ENCODE data around the gene FOXP3. TPM values are rescaled to one million over a fixed set of nuclear protein-coding genes. Genes with fewer than 3 reads are reported as not detected.

Gene FOXP3
- polyA plus RNA-seq, 3 donors: 0.70 to 1.00 (median 0.99) TPM

DNA sequence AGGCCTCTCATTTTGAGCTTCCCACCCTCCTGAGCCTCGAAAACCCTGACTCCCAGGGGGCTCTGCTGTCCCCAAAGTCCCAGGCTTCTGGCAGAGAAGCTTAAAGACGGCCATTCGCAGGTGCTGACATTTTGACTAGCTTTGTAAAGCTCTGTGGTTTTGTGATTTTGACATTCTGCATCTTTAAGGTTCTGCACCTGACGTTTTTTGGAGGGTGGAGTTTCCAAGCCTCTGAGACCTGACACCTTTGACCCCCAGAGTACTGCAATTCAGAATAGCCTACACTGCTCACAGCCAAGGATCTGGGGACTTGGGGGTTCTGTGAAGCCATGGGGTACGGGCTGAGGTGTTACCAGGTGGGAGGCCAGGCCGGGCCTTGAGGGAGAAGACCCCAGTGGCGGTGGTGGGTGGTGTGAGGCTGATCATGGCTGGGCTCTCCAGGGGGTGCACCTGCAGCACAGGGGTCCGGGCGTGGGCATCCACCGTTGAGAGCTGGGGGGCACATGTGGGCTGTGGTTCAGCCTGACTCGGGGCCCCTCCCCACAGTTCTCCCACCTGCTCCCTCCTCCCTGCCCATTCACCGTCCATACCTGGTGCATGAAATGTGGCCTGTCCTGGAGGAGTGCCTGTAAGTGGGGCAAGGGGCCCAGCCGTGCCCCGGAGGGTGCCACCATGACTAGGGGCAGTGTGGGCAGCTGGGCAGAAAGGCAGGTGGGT is 7.3 kb downstream of the FOXP3 start:
- no peak for DNase-seq (ENCODE audit: extremely low read depth in 1 of 11, low read depth in 9 of 11, low spot score in 4 of 11)

DNA sequence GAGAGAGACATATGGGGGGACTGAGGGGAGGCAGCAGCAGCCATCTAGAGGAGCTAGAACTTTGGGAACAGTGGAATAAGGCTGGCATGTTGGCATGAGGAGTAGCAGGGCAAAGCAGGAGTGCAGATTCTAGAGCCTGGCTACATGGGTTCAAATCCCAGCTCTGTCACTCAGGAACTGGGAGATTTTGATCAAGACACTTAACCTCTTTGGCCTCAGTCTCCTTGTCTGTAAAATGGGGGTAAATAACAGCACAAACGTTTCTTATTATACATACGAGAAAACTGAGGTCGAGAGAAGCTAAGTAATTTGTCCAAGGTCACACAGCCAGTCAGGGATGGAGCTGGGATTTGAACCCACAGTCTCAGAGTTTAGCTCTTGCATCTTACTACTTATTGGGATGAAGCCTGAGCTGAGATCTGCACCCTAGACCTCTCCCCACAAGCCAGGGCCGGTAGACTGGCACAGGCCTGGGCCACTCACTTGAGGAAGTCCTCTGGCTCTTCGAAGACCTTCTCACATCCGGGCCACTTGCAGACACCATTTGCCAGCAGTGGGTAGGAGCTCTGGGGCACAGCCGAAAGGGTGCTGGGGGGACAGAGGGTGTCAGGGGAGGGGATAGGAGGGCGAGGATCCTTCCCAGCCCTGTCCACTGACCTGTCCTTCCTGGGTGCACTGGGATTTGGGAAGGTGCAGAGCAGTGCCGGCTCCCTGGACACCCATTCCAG is 8.1 kb downstream of the FOXP3 start:
- no peak for DNase-seq (ENCODE audit: extremely low read depth in 1 of 11, low read depth in 9 of 11, low spot score in 4 of 11)

DNA sequence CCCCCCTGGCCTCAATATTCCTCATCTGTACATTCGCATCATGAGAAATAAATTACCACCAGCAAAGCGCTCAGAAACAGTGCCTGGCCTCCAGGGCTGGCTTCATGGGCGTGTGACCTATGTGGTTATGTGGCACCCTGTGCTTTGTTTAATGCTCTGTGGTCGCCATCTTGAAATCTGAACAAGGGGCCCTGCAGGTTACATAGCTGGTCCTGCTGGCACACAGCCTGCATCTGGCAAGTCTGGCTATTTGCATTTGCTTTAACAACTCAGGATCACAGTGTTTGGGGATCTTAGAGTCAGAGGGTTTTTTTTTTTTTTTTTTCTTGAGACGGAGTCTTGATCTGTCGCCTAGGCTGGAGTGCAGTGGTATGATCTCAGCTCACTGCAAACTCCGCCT is 9.9 kb downstream of the FOXP3 start:
- no peak for DNase-seq (ENCODE audit: extremely low read depth in 1 of 11, low read depth in 9 of 11, low spot score in 4 of 11)

DNA sequence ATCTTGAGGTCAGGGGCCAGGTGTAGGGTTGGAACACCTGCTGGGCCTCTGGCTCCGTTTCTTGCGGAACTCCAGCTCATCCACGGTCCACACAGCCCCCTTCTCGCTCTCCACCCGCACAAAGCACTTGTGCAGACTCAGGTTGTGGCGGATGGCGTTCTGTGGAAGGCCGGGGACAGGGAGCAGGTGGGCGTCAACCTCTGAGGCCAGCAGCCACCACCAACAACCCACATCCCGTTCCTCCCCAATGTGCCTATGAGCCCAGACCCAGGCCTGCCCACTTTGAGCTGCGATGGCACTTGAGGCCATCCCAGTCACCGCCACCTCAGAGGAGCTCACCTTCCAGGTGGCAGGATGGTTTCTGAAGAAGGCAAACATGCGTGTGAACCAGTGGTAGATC is 13.2 kb downstream of the FOXP3 start:
- DNase-seq (ENCODE audit: extremely low read depth in 1 of 11, low read depth in 9 of 11, low spot score in 4 of 11): no peak

DNA sequence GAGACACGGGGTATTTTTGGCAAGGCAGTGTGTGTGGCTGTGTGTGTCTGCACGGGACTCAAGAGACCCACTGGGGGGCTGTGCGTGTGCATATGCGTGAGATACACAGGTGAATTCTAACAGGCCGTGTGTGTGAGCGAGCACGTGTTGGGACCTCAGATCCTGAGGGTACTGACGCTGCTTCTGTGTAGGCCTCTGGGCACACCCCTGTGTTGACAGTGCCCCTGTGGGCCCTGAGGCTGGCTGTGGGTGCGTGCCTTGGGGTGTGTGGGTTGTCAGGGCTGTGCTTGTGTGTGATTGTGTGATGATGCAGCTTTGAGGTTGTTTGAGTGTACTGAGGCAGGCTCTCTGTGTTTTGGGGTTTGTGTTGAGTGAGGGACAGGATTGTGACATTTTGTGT is 13.9 kb downstream of the FOXP3 start:
- DNase-seq (ENCODE audit: extremely low read depth in 1 of 11, low read depth in 9 of 11, low spot score in 4 of 11): no peak

DNA sequence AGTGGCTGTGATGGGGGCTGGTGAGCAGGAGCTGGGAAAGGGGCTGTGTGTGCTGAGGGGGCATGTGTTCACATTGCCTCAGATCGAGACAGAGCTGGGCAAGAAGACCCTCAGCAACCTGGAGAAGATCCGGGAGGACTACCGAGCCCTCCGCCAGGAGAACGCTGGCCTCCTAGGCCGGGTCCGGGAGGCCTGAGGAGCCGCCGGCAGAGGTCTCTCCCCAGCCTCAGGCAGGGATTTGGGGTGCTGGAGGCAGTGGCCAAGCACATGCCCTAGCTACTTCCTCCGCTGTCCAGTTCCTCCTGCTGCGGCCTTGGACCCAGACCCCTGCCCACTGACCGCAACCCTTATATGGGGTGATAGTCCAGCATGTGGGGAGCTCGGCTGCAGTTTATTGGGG is 14.4 kb downstream of the FOXP3 start:
- no peak for DNase-seq (ENCODE audit: extremely low read depth in 1 of 11, low read depth in 9 of 11, low spot score in 4 of 11)

DNA sequence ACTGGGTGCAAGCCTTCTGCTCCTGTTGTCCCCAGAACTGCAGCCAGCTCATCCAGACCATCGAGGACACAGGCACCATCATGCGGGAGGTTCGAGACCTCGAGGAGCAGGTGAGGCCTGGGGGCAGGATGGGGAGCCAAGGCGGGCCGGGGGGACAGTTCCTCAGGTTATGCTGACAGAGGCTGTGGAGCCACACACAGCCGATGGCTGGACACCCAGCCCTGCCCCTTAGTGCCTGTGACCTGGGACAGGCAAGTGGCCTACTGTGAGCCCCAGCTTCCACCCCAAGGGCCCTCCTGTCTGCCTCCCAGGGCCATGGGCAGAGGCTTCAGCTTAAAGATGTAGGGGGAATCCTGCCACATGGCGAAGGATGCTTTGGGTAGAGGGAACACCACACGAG is 14.9 kb downstream of the FOXP3 start:
- no peak for DNase-seq (ENCODE audit: extremely low read depth in 1 of 11, low read depth in 9 of 11, low spot score in 4 of 11)

DNA sequence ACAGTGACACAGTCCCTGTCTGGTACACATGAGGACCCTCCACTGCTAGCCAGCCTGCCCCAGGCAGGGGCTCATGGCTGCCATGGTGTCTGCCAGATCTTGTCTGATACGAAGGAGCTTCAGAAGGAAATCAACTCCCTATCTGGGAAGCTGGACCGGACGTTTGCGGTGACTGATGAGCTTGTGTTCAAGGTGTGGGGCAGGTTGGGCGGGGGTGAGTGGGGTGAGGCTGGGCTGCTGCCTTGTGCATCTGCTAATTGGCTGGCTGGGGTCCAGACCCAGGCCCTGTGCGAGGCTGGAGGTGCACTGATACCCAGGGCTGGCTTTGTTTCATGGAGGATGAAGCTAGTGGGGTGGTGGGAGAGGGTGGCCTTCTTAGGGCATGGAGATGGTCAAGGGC is 15.4 kb downstream of the FOXP3 start:
- DNase-seq (ENCODE audit: extremely low read depth in 1 of 11, low read depth in 9 of 11, low spot score in 4 of 11): no peak

DNA sequence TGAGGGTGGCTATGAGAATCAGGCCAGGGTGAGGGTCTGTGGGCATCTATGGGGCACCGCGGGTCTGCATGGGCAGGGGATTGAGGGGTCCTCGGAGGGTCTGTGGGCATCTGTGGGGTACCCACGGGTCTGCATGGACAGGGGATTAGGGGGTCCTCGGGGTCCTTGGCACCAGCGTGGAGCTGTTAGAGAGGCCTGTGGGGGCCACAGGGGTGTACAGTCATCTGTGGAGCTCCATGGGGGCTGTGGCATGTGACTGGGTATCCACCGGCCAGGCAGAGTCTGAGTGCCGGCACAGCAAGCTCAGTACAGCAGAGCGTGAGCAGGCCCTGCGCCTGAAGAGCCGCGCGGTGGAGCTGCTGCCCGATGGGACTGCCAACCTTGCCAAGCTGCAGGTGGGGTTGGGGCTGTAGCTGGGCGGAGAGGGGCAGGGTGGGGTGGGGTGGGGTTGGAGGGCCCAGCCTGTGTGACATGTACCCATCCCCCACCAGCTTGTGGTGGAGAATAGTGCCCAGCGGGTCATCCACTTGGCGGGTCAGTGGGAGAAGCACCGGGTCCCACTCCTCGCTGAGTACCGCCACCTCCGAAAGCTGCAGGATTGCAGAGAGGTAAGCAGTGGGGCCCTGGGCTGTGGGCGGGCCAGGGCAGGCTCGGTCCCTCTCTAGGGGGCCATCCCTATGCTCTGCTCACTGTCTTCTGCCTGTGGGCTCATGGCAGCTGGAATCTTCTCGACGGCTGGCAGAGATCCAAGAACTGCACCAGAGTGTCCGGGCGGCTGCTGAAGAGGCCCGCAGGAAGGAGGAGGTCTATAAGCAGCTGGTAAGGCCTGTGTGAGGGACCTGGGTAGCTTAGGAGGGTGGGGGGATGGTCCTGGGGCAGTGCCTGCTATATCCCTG is 16.3 kb downstream of the FOXP3 start:
- no peak for DNase-seq (ENCODE audit: extremely low read depth in 1 of 11, low read depth in 9 of 11, low spot score in 4 of 11)

DNA sequence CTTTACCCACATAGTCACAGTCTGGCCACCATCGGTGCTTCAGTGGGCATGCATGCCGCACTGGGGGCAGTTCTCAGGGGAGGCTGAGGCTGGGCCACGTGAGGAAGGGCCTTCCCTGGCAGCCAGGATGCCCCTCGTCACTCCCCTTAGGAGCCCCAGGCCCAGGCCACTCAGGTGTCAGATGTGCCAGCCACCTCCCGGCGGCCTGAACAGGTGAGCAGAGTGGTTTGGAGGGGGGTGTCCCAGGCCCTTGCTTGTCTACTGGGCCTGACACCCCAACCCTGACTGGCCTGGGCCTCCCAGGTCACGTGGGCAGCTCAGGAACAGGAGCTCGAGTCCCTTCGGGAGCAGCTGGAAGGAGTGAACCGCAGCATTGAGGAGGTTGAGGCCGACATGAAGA is 17.2 kb downstream of the FOXP3 start:
- no peak for DNase-seq (ENCODE audit: extremely low read depth in 1 of 11, low read depth in 9 of 11, low spot score in 4 of 11)

DNA sequence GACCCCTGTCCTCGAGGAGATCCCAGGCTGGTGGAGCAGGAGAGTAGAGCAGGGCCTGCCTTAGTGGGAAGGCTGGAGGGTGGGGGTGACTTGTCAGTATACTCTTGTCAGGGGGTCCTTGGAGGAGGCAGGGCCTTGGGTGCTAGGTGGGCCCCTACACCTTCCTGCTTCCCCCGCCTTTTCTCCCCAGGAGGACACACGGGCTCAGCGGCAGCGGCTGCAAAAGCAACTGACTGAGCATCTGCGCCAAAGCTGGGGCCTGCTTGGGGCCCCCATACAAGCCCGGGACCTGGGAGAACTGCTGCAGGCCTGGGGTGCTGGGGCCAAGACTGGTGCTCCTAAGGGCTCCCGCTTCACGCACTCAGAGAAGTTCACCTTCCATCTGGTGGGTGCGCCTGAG is 18.0 kb downstream of the FOXP3 start:
- DNase-seq (ENCODE audit: extremely low read depth in 1 of 11, low read depth in 9 of 11, low spot score in 4 of 11): no peak

DNA sequence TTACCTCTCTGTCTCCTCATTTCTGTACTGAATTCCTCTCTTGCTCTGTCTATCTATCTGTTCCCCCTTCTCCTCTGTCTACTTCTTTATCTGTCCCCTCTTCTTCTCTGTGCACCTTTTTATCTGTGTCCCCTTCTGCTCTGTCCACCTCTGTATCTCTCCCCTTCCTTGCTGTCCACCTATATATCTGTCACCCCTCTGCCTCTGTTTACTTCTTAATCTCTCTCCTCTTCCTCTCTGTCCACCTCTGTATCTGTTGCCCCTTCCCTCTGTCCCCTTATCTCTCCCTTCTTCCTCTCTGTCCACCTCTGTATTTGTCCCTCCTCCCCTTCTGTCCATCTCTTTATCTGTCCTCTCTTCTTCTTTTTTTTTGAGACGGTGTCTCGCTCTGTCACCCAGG is 20.3 kb downstream of the FOXP3 start:
- no peak for DNase-seq (ENCODE audit: extremely low read depth in 1 of 11, low read depth in 9 of 11, low spot score in 4 of 11)

DNA sequence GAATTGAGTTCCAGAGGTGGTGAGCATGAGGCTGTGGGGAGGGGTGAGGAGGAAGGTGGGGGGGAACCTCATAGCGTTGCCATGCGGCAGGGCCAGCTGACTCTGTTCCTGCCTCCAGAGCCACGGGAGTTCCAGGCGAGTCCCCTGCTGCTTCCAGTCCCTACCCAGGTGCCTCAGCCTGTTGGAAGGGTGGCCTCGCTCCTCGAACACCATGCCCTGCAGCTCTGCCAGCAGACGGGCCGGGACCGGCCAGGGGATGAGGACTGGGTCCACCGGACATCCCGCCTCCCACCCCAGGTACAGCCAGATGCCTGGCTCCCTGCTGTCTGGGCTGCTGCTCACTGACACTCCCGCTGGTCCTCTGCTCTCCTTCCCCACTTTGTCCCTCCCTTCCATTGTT is 21.3 kb downstream of the FOXP3 start:
- DNase-seq (ENCODE audit: extremely low read depth in 1 of 11, low read depth in 9 of 11, low spot score in 4 of 11): no peak

DNA sequence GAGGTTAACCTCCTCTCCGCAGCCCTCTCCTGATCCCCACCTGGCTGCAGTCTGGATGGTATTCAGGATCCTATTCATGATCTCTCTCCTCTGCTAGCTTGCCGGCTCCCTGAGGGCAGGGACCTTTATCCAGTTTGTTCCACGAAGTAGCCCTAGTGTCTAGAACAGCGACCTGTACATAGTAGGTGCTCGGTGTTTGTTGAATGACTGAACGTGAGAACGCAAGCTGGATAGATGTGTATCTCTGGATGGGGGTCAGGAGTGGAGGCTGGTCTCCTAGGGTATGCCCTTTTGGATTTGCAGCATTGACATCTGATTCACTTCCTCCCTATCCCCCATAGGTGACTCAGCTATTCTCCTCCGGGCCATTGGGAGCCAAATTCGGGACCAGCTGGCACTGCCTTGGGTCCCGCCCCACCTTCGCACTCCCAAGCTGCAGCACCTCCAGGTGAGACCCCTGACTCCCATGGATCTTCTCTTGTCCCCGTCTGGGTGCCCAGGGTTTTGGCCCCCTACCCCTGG is 21.9 kb downstream of the FOXP3 start:
- no peak for DNase-seq (ENCODE audit: extremely low read depth in 1 of 11, low read depth in 9 of 11, low spot score in 4 of 11)

DNA sequence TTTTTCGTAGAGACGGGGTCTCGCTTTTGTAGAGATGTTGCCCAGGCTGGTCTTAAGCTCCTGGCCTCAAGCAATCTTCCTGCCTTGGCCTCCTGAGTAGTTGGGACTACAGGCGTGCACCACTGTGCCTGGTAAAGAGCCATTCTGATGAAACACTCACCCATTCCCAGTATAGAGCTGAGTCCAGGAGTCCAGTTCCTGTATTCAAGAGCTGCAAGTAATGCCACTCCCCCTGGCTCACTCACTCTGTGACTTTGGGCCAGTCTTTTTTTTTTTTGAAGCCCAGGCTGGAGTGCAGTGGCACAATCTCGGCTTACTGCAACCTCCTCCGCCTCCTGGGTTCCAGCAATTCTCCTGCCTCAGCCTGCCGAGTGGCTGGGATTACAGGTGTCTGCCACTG is 25.8 kb downstream of the FOXP3 start:
- no peak for DNase-seq (ENCODE audit: extremely low read depth in 1 of 11, low read depth in 9 of 11, low spot score in 4 of 11)

DNA sequence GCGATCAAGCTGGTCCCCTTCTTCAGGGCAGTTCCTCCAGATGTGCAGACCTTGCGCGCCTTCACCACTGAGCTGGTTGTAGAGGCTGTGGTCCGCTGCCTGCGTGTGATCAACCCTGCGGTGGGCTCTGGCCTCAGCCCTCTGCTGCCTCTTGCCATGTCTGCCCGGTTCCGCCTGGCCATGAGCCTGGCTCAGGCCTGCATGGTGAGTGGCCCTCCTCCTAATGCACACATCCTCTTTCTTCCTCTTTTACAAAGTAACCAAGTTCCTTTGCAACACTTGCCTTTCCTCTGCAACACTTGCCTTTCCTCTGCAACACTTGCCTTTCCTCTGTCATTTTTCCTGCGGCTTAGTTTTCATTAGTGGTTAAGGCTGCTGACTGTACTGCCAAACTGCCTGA is 27.4 kb downstream of the FOXP3 start:
- DNase-seq (ENCODE audit: extremely low read depth in 1 of 11, low read depth in 9 of 11, low spot score in 4 of 11): no peak

DNA sequence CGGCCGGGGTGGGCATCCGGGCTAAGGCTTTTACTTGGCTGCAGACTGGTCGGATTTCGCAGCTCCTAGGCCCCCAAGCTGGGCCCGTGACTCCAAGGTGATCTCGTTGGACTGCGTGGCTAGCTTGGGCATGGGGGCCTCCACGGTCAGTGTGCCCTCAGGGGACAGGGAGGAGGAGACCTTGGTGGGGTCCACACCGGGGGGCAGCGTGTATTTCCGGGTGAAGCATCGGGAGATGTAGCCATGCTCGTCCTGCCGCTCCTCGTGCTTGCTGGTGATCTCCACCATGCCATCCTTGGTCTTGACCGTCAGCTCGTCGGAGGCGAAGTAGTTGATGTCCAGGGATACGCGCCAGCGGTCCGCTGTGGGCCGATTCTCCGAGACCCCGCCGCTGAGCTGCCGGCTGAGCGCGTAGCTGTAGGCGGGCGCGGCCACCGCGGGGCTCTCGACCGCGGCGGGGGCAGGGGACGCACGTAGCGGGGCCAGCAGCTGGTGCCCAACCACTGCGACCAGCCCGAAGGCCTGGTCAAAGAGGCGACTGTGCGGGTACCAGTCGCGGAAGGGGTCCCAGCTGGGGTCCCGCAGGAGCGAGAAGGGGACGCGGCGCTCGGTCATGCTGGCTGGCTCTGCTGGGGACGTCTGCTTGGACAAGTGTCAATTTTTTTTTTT is 30.5 kb downstream of the FOXP3 start:
- no peak for DNase-seq (ENCODE audit: extremely low read depth in 1 of 11, low read depth in 9 of 11, low spot score in 4 of 11)

DNA sequence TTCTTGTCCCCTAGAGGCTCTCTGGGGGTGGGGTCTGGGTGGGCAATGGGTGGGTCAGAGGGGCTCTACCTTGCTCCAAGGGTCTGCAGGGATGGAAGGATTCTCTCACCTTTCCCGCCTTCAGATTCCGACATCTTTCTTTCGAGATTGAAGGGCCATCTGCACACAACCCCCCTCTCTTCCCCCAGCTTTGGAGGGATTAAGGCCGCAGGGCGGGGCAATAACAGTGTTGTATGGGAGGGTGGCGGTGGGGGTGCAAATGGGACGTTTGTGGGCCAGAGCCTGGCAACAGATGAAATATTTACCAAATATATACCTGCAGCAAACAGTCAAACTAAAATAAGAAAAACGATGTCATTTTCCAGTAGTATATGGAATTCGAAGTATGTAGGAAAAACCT is 31.3 kb downstream of the FOXP3 start, which contains the start of gene CACNA1F:
CACNA1F (minus strand) TSS at position 165 of the 400 bp plus-strand sequence; CDS start at position 134, 31 bp downstream.
- DNase-seq (ENCODE audit: extremely low read depth in 1 of 11, low read depth in 9 of 11, low spot score in 4 of 11): no peak

DNA sequence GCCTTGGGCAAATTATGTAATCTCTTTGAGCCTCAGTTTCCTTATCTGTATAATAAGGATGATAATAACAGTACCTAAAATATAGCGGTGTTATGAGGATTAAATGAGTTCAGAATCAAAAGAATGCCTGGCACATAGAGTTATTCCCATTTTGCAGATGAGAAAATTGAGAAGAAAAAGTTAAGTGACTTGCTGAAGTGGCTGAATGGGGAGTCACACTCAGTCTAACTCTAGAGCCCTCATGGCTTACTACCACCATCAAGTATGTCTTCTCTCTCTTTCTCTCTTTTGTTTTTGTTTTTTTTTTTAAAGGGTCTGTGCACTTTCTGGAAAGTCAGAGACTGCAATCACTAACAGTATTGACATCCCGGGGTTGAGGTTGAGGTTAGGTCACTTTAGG is 32.0 kb downstream of the FOXP3 start:
- no peak for DNase-seq (ENCODE audit: extremely low read depth in 1 of 11, low read depth in 9 of 11, low spot score in 4 of 11)

Data from renal cortex interstitium (tissue), 11 donors.